Glomerular visceral epithelial cell (primary cell): ENCODE data around the gene SLC13A4.
"Not testable (repeated sequence)": the region's sequence is repeated elsewhere in the genome, so short reads cannot be mapped to it uniquely, and the experiment has no call there.

Experiments used
- DNase-seq: peaks from one replicate; pipeline ENCODE4 v3.0.0-alpha.2; 2016; ENCODE audit errors: extremely low spot score

The SLC13A4 gene

GRCh38 chr7:135753616-135754413, 25.8 kb upstream of the SLC13A4 start:
- DNase-seq: no peak

DNA sequence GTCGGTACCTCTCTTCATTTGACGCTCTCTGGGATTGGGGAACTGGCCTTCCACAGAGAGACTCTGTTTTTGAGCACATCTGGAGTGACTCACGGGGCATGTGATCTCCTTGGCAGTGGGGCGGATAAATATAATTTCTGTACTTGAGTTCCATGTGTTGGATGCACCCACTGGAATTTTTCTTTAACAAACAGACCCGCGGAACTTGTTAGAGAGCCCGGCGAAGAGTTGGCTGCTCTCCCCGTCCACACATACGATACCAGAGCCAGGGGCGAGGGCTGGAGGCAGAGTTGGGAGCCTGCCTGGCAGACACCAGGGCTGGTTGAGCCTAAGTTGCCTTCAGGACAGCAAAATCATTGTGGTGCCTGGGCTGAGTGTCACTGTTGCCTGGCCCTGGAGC, 20.8 kb upstream of the SLC13A4 start, which contains the start of gene FAM180A:
FAM180A (minus strand) TSS at position 44 of the 400 bp plus-strand sequence. CDS start 233 bp downstream, outside the sequence.
- no peak for DNase-seq

- no peak for DNase-seq
Measured at GRCh38 chr7:135747366-135747765, 19.4 kb upstream of the SLC13A4 start.

DNA sequence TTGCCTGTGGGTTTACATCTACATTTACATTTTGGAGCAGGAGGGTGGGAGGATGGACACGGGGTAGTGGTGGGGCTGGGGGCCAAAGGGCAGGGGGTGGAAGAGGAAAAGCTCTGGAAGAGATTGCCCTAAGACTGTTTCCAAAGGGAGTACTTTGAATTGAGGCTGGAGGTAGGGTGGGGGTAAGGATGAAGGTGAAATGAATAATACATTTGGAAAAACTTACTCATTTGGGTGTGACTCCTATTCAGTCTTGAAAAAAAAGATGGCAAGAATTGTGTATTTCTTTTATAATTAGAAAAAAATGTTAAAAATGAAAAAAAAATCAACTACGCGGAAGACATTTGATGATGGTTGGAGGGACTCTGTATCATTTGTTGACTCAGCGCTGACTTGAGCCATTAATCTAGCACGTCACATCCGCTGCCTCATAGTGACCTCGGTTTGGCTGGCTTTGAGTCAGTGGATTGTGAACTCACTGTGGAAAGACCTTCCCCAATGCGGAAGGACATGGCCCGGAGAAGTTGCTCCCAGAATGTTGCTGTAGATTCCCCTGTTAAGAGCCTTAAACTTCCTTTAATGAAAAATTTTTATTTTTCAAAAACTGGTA, 17.8 kb upstream of the SLC13A4 start:
- peak; percentile 44 for DNase-seq

GRCh38 chr7:135744938-135745702, 17.1 kb upstream of the SLC13A4 start:
- DNase-seq: peak; percentile 52

- no peak for DNase-seq
Measured at GRCh38 chr7:135743907-135744731, 16.1 kb upstream of the SLC13A4 start.

DNA sequence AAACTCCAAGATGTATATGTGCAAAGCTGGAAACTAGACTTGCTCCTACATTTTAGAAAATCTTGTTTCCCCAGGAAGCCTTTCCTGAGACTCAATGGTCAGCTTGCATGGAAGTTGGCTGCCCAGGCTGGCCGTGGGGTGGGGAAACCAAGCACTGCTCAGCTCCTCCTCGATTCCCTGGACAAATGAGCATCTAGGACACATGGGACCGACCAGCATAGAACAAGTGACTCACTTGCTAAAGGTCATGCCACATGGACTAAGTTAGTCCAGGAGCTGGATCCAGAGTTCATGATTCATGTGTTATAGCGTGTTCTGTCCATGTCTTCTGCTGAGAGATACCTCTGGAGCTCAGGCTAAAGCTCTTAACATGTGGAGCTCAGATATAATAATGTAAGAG, 14.4 kb upstream of the SLC13A4 start:
- no peak for DNase-seq

DNA sequence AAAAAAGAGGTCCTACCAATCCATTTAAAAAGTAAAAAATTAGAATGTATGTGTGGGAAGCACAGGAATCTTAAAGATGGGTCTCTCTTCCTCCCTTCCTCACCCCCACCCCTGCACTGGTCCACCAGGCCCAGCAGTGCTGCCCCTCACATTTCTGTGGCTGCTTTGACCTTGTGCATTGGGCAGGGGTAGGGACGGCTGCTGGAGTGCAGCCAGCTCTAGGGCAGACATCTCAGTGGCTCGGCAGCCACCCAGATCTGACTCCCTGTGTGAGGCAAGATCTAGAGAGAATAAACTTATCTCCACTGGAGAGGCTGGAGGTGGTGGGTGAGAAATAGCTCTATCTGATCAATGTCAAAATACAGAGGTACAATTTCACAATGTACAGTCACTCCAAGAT, 13.9 kb upstream of the SLC13A4 start:
- no peak for DNase-seq

DNA sequence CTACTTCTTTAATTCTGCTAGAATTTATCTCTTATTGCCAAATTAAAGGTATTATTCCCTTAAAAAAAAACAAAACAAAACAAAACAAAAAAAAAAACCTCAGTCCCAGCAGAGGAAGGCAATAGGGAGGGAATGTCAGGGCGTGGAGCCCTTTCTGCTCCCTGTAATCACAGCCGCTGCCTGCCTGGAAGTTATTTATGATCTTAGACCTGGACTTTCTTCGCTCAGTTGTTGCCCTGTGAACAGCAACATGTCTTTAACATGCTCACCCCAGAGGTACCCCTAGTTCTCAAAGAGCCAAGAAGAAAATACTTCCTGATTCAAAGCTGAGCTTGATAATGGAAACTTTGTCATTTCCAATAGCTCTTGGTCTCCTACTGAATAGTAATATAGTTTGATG, 12.9 kb upstream of the SLC13A4 start:
- DNase-seq: no peak

DNA sequence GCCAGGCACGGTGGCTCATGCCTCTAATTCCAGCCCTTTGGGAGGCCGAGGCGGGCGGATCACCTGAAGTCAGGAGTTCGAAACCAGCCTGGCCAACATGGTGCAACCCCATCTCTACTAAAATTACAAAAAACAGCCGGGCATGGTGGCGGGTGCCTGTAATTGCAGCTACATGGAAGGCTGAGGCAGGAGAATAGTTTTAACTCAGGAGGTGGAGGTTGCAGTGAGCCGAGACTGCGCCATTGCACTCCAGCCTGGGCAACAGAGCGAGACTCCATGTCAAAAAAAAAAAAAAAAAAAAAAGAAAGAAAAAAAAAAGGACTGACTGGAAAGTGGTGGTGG, 9.3 kb upstream of the SLC13A4 start:
- not testable (repeated sequence) for DNase-seq

- no peak for DNase-seq
Measured at GRCh38 chr7:135736586-135737305, 8.8 kb upstream of the SLC13A4 start.

DNA sequence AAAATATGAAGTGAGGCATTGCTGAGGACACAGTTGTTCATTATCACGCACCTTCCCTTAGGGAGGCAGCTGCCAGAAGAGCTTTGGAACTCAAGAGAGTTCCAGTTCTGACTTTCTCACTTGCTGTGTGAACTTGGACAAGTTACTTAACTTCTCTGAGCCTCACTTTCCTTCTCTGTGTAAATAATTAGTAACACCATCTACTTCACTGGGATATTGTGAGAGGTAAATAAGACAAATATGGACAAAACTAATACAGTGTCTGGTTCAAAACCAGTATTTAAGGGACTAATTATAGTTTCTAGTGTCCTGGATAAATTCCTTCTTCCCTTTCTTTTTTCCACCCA, 6.3 kb upstream of the SLC13A4 start:
- DNase-seq: no peak

GRCh38 chr7:135733603-135734342, 5.8 kb upstream of the SLC13A4 start:
- no peak for DNase-seq

DNA sequence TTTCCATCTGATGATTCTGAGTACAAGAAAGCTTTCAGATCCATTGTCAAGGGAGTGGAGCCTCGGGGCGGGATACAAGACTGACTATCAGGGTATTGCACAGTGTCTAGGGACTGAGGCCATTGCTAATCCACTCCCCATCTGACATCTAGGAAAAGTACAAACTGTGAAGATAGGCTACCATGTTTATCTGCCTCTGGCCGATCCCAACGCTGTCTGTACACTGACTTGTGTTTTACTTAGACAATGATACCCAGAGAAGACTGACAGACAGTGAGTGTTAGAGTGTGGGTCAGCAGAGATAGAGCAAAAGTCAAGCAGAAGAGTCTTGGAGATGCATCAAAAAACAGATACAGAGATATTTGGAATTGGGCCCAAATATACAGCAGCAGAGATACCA, 3.1 kb upstream of the SLC13A4 start:
- DNase-seq: no peak

DNA sequence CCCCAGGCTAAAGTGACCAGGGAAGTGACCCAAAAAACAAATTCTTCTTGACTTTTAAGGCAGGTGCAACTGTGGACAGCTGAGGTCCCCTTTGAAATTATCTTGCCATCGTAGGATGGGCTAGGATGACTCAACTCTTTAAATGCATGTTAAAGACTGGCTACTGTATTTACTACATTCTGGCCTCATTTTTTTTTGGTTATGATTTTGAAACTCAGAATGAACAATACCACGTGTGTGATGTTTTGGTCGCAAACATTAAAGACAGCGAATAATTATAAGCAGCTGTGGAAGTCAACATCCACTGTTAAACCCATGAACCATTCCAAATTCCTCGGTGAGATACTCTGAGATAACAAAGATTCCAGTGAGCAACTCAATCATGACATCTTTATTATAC, 1.2 kb upstream of the SLC13A4 start:
- no peak for DNase-seq

GRCh38 chr7:135726911-135727673, 894 bp downstream of the SLC13A4 start:
- no peak for DNase-seq

DNA sequence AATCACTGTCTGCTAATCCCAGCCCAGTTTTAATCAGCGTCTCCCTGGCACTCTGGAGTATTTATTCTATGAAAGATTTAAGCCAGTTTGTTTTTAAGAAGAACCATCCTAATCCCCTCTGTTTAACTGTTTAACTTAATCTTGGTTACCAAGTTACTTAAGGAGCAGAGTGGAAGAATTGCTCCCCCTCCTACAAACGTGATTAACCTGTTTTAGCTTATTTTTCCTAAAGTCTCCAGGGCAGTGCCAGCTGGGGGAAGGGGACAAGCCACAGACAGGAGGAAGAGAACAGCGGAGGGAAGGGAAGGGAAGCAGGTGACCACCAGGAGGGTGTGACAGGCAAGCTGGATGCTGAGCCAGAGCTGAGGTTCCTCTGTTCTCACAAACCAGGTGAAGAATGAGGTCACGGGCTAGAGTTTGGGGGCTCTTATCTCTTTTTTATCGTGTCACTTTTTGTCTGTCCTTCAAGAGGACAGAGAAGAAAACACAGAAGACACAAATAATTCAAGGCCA, 1.7 kb downstream of the SLC13A4 start:
- DNase-seq: no peak

- no peak for DNase-seq
Measured at GRCh38 chr7:135723411-135723810, 4.6 kb downstream of the SLC13A4 start.

GRCh38 chr7:135721198-135721820, 6.7 kb downstream of the SLC13A4 start:
- DNase-seq: no peak
